Smooth muscle cell (in vitro differentiated cells): Measurements from ENCODE around the gene TMEM87A. TPM values are rescaled to one million over a fixed set of nuclear protein-coding genes. Genes with fewer than 3 reads are reported as not detected.

Source experiments
- DNase-seq: peaks from one replicate; lab custom pipeline; 2025; ENCODE audit not compliant: unreplicated experiment; lab: John Stamatoyannopoulos, UW
- H2AFZ ChIP-seq: fragments of 200-600 bp; sonication (generic); 2 replicates; pipeline ENCODE4 v1.6.0; 2016; ENCODE audit warnings: antibody characterized with exemption, low read depth, mild to moderate bottlenecking
- H3F3A ChIP-seq: fragments of 200-600 bp; sonication (generic); 2 replicates; pipeline ENCODE4 v1.6.0; 2017; ENCODE audit warnings: antibody characterized with exemption, low read depth
- H3K27ac ChIP-seq: fragments of 200-600 bp; sonication (generic); 2 replicates; pipeline ENCODE4 v1.5.1; 2016; ENCODE audit warnings: low read depth, mild to moderate bottlenecking
- H3K27me3 ChIP-seq: fragments of 200-600 bp; sonication (generic); 2 replicates; pipeline ENCODE4 v1.6.1; 2016; ENCODE audit warnings: low read depth, mild to moderate bottlenecking
- H3K36me3 ChIP-seq: fragments of 200-600 bp; sonication (generic); 2 replicates; pipeline ENCODE4 v1.5.1; 2016; ENCODE audit warnings: low read depth
- H3K4me1 ChIP-seq: fragments of 200-600 bp; sonication (generic); 2 replicates; pipeline ENCODE4 v1.5.1; 2016; ENCODE audit warnings: low read depth
- H3K4me2 ChIP-seq: fragments of 200-600 bp; sonication (generic); 2 replicates; pipeline ENCODE4 v1.6.0; 2016; ENCODE audit warnings: mild to moderate bottlenecking
- H3K4me3 ChIP-seq: fragments of 200-600 bp; sonication (generic); 2 replicates; pipeline ENCODE4 v1.5.1; 2016; ENCODE audit warnings: mild to moderate bottlenecking
- H3K79me2 ChIP-seq: fragments of 200-600 bp; sonication (generic); 2 replicates; pipeline ENCODE4 v1.6.0; 2016; ENCODE audit warnings: low read depth, mild to moderate bottlenecking
- H3K9ac ChIP-seq: fragments of 200-600 bp; sonication (generic); 2 replicates; pipeline ENCODE4 v1.6.0; 2016; ENCODE audit warnings: low read depth
- H3K9me3 ChIP-seq: fragments of 200-600 bp; sonication (generic); replicated peaks from 2 replicates; pipeline ENCODE4 v1.5.1; 2016; ENCODE audit warnings: low read depth
- H4K20me1 ChIP-seq: fragments of 200-600 bp; sonication (generic); 2 replicates; pipeline ENCODE4 v1.6.0; 2016; ENCODE audit warnings: low read depth
- CTCF ChIP-seq: fragments of 200-600 bp; sonication (generic); IDR thresholded peaks from 2 replicates; pipeline ENCODE4 v1.5.1; 2017; ENCODE audit warnings: borderline replicate concordance, mild to moderate bottlenecking, antibody characterized with exemption; ENCODE audit not compliant: insufficient read depth, poor library complexity, severe bottlenecking
- WGBS: methylation state at CpG from one replicate; pipeline ENCODE4 v1.1.7; 2016; ENCODE audit warnings: low lambda C conversion rate; 5-methylcytosine and 5-hydroxymethylcytosine counted together
- polyA plus RNA-seq: library from polyadenylated mRNA; unstranded; fragments of >200 nt; fragmentation: Nextera tagmentation; extraction: Ambion mirVana; gene quantifications from 2 replicates; pipeline ENCODE4 v1.2.1, GENCODE V29; 2016
- total RNA-seq: library from RNA; depleted of rRNA; stranded (reverse); fragments of >200 nt; gene quantifications from 2 replicates; pipeline ENCODE4 v1.2.3, GENCODE V29; 2014

Gene TMEM87A
- total and polyA plus RNA-seq, 2 experiments from 2014 or later = 59.9 to 82.3 TPM

DNA sequence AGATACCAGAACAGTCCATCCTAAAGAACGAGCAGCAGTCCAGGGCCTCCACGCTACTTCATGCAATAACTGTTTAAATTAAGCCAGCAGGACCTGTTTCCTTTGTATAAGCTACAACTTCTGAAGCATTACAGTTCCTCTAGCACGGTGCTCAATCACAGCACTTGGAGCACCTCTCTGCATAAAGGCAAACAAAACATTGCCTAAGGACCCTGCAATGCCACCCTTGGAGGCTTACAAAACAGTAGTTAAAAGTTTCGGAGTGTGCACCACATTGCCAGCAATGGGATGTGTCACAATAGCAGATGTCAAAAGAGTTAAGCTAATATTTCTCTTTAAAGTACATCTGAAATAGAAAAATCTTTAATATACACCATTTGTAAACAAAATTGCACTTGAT lies 62.5 kb downstream of the TMEM87A start:
- Histone ChIP-seq H3K36me3 (peaks cover 18% of the 10 kb centered on the region), H3K4me2 (no peak overlapping the region), H3K79me2 (peaks cover 21% of the 10 kb centered on the region), H3K4me3 (no peak overlapping the region), H3K9me3 (no peaks in the 10 kb centered on the region), H3K27me3 (no peaks in the 10 kb centered on the region), H3K4me1 (peaks cover 11% of the 10 kb centered on the region), H2AFZ (no peak overlapping the region), H3K27ac (no peak overlapping the region), H3K9ac (no peak overlapping the region), H4K20me1 (peaks cover 17% of the 10 kb centered on the region), H3F3A (peaks cover 30% of the 10 kb centered on the region)
- no peak for TF ChIP-seq CTCF
- DNase-seq = no peak
- WGBS = 97% methylated on average over 4 of the region's 4 CpGs

- no peaks in the 10 kb centered on the region for H3K27me3 ChIP-seq
- WGBS = 3% methylated on average over 45 of the region's 45 CpGs
- H4K20me1 ChIP-seq = peaks cover 24% of the 10 kb centered on the region
- no peak for TF ChIP-seq CTCF
- peaks cover 11% of the 10 kb centered on the region for H3K4me1 ChIP-seq
- peak within 1 kb of the TSS; percentile 86 for H3K9ac ChIP-seq
- H3K79me2 ChIP-seq = peaks cover 39% of the 10 kb centered on the region
- H3K36me3 ChIP-seq = peaks cover 16% of the 10 kb centered on the region
- H3K27ac ChIP-seq = peak within 1 kb of the TSS; percentile 67
- peak within 1 kb of the TSS; percentile 73 for H3K4me3 ChIP-seq
- no peaks in the 10 kb centered on the region for H3K9me3 ChIP-seq
- peak within 1 kb of the TSS; percentile 71 for H2AFZ ChIP-seq
- H3F3A ChIP-seq = peaks cover 30% of the 10 kb centered on the region
- H3K4me2 ChIP-seq = peak within 1 kb of the TSS; percentile 92
- peak; percentile 64 for DNase-seq
Measured at GRCh38 chr15:42207674-42208579, 65.3 kb downstream of the TMEM87A start, which contains the start of gene VPS39. TSS of gene VPS39 (minus strand) at chr15:42208304. CDS start at chr15:42208153, 151 bp downstream.

- Histone ChIP-seq H3K36me3 (peaks cover 10% of the 10 kb centered on the region), H3K4me1 (peaks cover 11% of the 10 kb centered on the region), H3K27me3 (no peaks in the 10 kb centered on the region), H3K9me3 (no peaks in the 10 kb centered on the region), H3F3A (peaks cover 24% of the 10 kb centered on the region), H3K9ac (no peak overlapping the region), H3K79me2 (peaks cover 54% of the 10 kb centered on the region), H3K4me2 (peak overlapping the region; percentile 92), H4K20me1 (peaks cover 38% of the 10 kb centered on the region), H2AFZ (no peak overlapping the region), H3K27ac (no peak overlapping the region), H3K4me3 (no peak overlapping the region)
- 94% methylated on average over 4 of the region's 4 CpGs for WGBS
- no peak for TF ChIP-seq CTCF
- no peak for DNase-seq
Measured at GRCh38 chr15:42206406-42206805, 66.8 kb downstream of the TMEM87A start.

DNA sequence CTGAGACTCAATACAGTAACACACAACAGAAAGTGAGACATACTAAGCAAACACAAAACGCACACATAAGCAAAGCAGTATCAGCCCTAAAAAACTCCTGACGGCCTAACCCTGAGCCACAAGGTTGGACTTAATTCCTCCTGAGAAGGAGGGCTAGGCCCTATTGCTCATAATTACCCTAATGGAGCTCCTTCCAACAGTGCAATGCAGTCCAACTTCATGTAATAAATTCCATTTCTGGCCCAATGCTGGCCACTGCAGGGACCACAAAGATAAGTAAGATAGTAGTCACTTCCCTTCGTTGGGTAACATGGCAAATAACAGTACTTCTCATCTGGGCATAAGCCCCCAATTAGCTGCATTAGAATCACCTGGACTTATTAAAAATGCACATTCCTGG lies 69.3 kb downstream of the TMEM87A start:
- Histone ChIP-seq H3K9ac (no peak overlapping the region), H3K79me2 (peaks cover 65% of the 10 kb centered on the region), H3K27me3 (no peaks in the 10 kb centered on the region), H3F3A (peaks cover 6% of the 10 kb centered on the region), H3K4me1 (peaks cover 11% of the 10 kb centered on the region), H2AFZ (no peak overlapping the region), H3K4me3 (no peak overlapping the region), H3K9me3 (no peaks in the 10 kb centered on the region), H3K36me3 (peaks cover 4% of the 10 kb centered on the region), H3K27ac (no peak overlapping the region), H3K4me2 (no peak overlapping the region), H4K20me1 (peaks cover 58% of the 10 kb centered on the region)
- WGBS = 98% methylated on average over 3 of the region's 3 CpGs
- TF ChIP-seq CTCF = no peak
- DNase-seq = no peak
